HS-27A (cell line): ENCODE measurements around the gene RPRD2.
"Not testable (repeated sequence)": the region's sequence is repeated elsewhere in the genome, so short reads cannot be mapped to it uniquely, and the experiment has no call there.

ENCODE experiments used
- DNase-seq: peaks from one replicate; pipeline ENCODE4 v3.0.0-alpha.2; 2012; ENCODE audit warnings: low read depth, missing footprints

RPRD2 gene

DNA sequence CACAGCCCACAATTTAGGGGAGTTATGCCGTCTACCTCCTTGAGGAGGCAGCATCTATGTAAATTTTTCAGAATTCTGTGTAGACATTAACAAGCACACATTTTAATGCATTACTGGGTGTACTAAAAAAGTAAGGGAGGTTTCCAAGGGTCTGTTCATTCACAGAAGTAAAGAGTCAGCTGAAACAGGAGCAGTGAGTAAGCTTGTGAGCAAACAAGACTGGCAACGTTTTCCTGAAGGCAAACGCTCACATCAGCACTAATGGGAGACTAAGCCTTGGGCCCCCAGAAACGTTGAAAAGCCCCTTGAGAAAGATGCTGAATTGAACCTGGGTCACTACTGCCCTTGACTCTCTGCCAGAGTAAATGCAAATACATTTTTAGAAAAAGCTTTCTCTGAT lies 25.7 kb downstream of the RPRD2 start:
- no peak for DNase-seq

DNA sequence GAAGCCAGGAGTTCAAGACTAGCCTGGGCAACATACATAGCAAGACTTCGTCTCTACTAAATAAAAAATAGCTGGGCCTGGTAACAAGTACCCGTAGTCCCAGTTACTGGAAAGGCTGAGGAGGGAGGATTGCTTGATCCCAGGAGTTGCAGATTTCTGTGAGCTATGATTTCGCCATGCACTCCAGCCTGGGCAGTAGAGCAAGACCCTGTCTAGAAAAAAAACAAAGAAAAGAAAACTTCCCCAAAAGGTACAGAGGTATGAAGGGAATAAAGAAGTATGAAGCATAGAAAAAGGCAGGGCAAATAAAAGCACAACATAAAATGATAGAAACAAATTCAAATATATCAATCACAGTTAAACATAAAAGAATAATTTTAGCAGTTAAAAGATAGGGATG lies 28.7 kb downstream of the RPRD2 start:
- DNase-seq: no peak

GRCh38 chr1:150395115-150395514 lies 31.2 kb downstream of the RPRD2 start:
- not testable (repeated sequence) for DNase-seq

DNA sequence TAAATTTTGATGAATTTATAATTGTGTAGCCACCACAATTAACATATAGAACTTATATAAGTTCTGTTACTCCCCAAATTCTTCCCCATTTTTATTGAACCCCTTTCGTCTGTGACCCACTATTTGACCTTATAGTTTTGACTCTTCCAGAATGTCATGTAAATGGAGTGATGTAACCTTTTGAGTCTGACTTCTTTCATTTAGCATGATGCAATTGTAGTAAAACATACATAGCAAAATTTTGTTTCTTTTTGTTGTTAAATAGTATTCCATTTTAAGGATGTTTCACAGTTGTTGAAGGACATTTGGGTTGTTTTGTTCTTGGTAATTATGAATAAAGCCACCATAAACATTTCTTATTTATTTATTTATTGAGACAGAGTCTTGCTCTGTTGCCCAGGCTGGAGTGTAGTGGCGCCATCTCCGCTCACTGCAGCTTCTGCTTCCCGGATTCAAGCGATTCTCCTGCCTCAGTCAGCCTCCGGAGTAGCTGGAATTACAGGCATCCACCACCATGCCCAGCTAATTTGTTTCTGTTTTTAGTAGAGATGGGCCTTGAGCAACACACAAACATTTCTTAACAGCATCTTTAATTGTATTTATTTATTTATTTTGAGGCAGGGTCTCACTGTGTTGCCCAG lies 33.6 kb downstream of the RPRD2 start:
- DNase-seq: no peak

- DNase-seq: no peak
These were observed 40.5 kb downstream of the RPRD2 start for GRCh38 chr1:150404465-150404864.

DNA sequence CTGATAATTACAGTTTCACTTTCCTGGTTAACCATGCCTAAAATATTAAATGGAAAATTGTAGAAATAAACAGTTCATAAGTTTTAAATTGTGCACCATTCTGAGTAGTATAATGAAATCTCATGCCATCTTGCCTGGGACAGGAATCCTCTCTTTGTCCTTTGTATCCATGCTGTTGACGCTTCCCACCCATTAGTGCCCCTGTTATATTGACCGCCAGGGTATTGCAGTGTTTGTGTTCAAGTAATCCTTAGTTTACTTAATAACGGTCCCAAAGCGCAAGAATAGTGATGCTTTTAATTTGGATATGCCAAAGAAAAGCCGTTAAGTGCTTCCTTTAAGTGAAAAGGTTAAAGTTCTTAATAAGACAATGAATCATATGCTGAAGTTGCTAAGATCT lies 41.7 kb downstream of the RPRD2 start:
- no peak for DNase-seq

DNA sequence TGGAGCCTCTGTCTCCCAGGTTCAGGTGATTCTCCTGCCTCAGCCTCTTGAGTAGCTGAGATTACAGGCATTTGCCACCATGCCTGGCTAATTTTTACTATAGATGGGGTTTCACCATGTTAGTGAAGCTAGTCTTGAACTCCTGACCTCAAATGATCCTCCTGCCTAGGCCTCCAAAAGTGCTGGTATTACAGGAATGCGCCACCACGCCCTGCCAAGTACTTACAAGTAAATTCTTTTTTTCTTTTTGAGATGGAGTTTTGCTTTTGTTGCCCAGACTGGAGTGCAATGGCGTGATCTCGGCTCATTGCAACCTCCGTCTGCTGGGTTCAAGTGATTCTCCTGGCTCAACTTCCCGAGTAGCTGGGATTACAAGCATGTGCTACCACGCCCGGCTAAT lies 42.5 kb downstream of the RPRD2 start:
- DNase-seq: no peak

- DNase-seq: no peak
These were observed 43.4 kb downstream of the RPRD2 start for GRCh38 chr1:150407330-150407729.

DNA sequence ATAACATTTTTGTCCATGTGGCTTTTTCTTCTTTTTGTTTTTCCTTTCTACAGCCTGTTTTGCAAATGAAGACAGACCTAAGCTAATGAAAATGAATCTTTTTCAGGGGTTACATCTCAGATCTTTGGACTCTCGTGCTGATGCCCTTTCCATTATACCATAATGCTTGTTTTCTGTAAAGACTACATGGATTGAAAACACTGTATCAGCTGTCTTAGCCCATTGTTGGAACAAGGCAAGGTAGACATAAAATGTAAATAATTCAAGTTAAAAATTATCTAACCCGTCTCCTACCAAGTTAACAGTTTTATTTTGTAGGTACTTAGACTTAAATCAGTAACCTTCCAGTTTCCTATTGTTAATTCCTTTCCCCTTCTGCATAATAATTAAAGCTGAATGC lies 44.9 kb downstream of the RPRD2 start:
- no peak for DNase-seq

- no peak for DNase-seq
These were observed 45.8 kb downstream of the RPRD2 start for GRCh38 chr1:150409504-150410362.

- DNase-seq: no peak
These were observed 46.7 kb downstream of the RPRD2 start for GRCh38 chr1:150410582-150411101.

DNA sequence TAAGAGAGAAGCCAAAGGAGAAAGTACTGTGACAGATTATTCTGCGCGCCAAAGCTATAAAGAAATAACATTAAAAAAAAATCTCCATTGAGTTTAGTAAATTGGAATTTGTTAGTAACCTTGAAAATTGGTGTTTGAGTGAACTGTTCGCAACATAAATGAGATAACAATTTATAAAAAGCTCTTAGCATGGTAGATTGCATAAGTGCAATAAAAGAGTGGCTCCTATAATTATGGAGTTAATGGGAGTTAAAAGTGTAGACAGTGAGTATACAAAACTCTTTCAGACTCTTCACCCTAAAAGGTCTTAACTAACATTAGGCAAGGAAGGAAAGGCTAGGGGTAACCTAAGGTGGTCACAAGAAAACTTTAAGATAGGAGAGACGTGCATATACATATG lies 50.6 kb downstream of the RPRD2 start:
- DNase-seq: no peak

DNA sequence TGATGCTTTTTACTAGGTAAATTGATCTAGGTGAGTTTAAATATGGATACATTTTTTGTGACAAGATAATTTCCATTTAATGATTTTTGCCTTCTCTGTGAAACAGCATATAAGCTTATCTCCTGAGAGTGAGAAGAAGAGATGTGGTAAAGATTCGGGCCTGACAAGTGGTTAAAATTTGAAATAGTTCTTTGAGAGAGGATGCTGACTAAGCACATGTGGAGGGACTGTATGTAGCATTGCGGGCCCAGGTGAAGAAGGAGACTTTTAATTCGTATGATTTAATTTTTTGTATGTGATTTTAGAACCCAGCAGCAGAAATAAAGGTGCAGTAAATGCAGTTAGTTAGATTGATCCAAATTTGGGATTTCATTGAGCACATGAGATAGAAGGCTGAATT lies 51.9 kb downstream of the RPRD2 start:
- no peak for DNase-seq

GRCh38 chr1:150420560-150421265 lies 56.8 kb downstream of the RPRD2 start:
- no peak for DNase-seq

DNA sequence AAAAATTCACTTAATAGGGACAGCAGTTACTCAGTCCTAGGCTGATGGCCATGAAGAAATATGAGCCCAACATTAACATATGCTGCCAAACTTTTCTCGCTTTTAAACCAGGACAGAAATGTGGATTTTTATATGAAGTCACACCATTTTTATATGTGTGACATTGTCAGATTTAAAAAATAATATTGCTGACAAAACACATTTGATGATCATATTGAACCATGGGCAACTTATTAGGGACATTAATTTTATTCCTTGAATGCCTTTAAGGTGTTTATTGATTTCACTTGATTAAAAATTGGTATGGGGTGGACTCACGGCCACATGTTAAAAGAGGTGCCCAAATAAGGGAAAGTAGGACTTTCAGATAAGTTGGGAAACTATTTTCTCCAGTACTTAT lies 58.6 kb downstream of the RPRD2 start:
- DNase-seq: no peak

- no peak for DNase-seq
These were observed 65.9 kb downstream of the RPRD2 start for GRCh38 chr1:150429805-150430204.

DNA sequence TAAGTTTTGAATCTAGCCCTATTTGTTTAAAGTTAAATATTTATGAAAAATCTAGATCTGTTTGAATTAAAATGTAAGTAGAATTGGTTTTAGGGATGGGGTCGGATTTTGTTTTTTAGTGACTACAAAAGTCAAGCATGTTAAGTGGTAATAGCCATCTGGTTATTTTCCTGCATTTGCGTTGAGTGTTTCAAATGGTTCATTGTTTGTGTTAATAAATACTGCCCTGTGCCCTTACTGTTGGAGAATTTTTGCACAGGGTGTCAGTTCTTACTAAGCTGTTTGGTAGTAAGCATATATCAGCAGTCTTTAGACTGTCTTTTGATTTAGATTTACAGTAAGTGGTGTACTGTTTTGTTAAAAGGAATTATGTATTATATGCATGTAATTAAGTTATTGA lies 77.2 kb downstream of the RPRD2 start:
- DNase-seq: no peak

DNA sequence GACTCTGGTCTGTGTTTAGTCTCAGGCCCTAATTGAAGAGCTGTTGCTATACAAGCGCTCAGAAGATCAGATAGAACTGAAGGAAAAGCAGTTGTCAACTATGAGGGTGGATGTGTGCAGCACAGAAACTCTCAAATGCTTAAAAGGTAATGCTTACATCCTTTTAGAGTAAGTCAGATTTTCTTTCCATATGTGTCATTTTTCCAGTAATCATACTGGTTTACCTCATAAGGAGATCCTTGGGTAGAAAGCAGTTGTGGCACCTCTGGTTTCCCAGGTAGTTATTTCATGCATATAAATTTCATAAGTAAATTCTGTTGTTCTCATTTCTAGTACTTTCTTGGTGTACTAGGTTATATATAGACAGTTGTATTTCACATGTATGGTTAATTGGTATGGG lies 80.3 kb downstream of the RPRD2 start:
- no peak for DNase-seq

GRCh38 chr1:150456146-150456647 lies 92.2 kb downstream of the RPRD2 start:
- no peak for DNase-seq

GRCh38 chr1:150464422-150464826 lies 100.5 kb downstream of the RPRD2 start:
- peak; percentile 26 for DNase-seq

GRCh38 chr1:150466964-150467363 lies 103.0 kb downstream of the RPRD2 start:
- DNase-seq: no peak

DNA sequence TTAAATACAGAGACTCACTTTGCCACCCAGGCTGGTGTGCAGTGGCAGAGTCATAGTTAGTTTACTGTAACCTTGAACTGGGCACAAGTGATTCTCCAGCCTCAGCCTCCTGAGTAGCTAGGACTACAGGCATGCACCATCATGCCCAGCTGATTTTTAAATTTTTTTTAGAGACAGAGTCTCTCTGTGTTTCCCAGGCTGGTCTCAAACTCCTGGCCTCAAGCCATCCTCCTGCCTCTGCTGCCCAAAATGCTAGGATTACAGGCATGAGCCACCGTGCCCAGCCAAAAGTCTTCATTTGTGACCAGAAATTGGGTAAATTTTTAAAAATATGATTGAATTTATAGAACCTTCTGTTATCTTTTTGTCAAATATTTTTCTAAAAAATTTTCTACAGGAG lies 105.3 kb downstream of the RPRD2 start:
- no peak for DNase-seq
